Activated naive CD4-positive, alpha-beta T cell treated with anti-CD3 and anti-CD28 coated beads for 36 hours (primary cell): ENCODE data around the gene FANCB. TPM values are rescaled to one million over a fixed set of nuclear protein-coding genes. Genes with fewer than 3 reads are reported as not detected.

Experiments used
- CTCF ChIA-PET: fragments of 350-600 bp; sonication (Branson Sonifier 250); formaldehyde crosslinking; loops from one replicate; lab custom pipeline; 2021; ENCODE audit warnings: antibody characterized with exemption; lab: Charles Lee
- DNase-seq: peaks from one replicate; pipeline ENCODE4 v3.0.0-alpha.2; 2020
- H3K27ac Mint-ChIP-seq: one replicate; pipeline ENCODE4 v1.8.0; 2021; ENCODE audit warnings: mild to moderate bottlenecking, mixed read lengths
- H3K27me3 Mint-ChIP-seq: one replicate; pipeline ENCODE4 v1.8.0; 2021; ENCODE audit warnings: low read depth, mixed read lengths
- H3K36me3 Mint-ChIP-seq: one replicate; pipeline ENCODE4 v1.8.0; 2021; ENCODE audit warnings: low read depth, mixed read lengths
- H3K4me1 Mint-ChIP-seq: one replicate; pipeline ENCODE4 v1.8.0; 2021; ENCODE audit warnings: low read depth, mixed read lengths
- H3K4me3 Mint-ChIP-seq: one replicate; pipeline ENCODE4 v1.8.0; 2021; ENCODE audit warnings: mild to moderate bottlenecking, moderate library complexity, mixed read lengths
- H3K9me3 Mint-ChIP-seq: one replicate; pipeline ENCODE4 v1.8.0; 2021; ENCODE audit warnings: mixed read lengths
- intact Hi-C: fragments of 100-400 bp; cut with micrococcal nuclease; formaldehyde crosslinking; loops from one replicate; pipeline ENCODE4 v1.15.1; 2023
- total RNA-seq, 2 experiments: library from RNA; stranded (reverse); gene quantifications; one replicate each; pipeline ENCODE4 v1.2.3, GENCODE V29; 2021

Gene FANCB
- 10 to 100 TPM; 16.5 to 17.9 TPM for total RNA-seq

- intact Hi-C loops = loop anchor here (1.0 to 10.0 kb wide), 12 partner anchors 10 to 1888 kb away; partner anchors contain the start of genes CTPS2, OFD1, PIGA and RAB9A
- CTCF ChIA-PET = no interaction called here
- peaks cover 26% of the 10 kb centered on the region for H3K4me1 Mint-ChIP-seq
Observed at GRCh38 chrX:14872851-14873675, at the start of gene FANCB, which contains the start of gene MOSPD2. FANCB (minus strand) TSS chrX:14873069; CDS start chrX:14865510, 7,559 bp downstream. MOSPD2 (plus strand) TSS chrX:14873421; CDS start chrX:14873529, 108 bp downstream.

GRCh38 chrX:14922437-14922836, 49.6 kb upstream of the FANCB start:
- CTCF ChIA-PET = no interaction called here

More at GRCh38 chrX:14872851-14873675, at the start of gene FANCB, which contains the start of gene MOSPD2:
- H3K4me3 Mint-ChIP-seq = peak within 1 kb of the TSS; percentile 77
- H3K27me3 Mint-ChIP-seq = no peaks in the 10 kb centered on the region
- no peaks in the 10 kb centered on the region for H3K9me3 Mint-ChIP-seq
- peak within 1 kb of the TSS; percentile 75 for H3K27ac Mint-ChIP-seq
- peak; percentile 95 for DNase-seq
- H3K36me3 Mint-ChIP-seq = peaks cover 18% of the 10 kb centered on the region

GRCh38 chrX:14920196-14920595, 47.3 kb upstream of the FANCB start:
- CTCF ChIA-PET = no interaction called here
- Mint-ChIP-seq H3K36me3 (peaks cover 20% of the 10 kb centered on the region), H3K27ac (no peak overlapping the region), H3K4me3 (no peak overlapping the region), H3K9me3 (no peaks in the 10 kb centered on the region), H3K27me3 (no peaks in the 10 kb centered on the region), H3K4me1 (peaks cover 4% of the 10 kb centered on the region)
- intact Hi-C loops = no loop called here
- DNase-seq = no peak

More at GRCh38 chrX:14922437-14922836, 49.6 kb upstream of the FANCB start:
- Mint-ChIP-seq H3K27me3 (no peaks in the 10 kb centered on the region), H3K4me1 (peaks cover 4% of the 10 kb centered on the region), H3K9me3 (no peaks in the 10 kb centered on the region), H3K36me3 (peaks cover 10% of the 10 kb centered on the region), H3K27ac (no peak overlapping the region), H3K4me3 (no peak overlapping the region)
- intact Hi-C loops = no loop called here
- DNase-seq = peak; percentile 7

GRCh38 chrX:14919407-14919806, 46.5 kb upstream of the FANCB start:
- intact Hi-C loops = no loop called here
- no peak for DNase-seq
- no peaks in the 10 kb centered on the region for H3K27me3 Mint-ChIP-seq
- H3K36me3 Mint-ChIP-seq = peaks cover 20% of the 10 kb centered on the region
- H3K4me1 Mint-ChIP-seq = peaks cover 4% of the 10 kb centered on the region
- CTCF ChIA-PET = no interaction called here
- no peak overlapping the region for H3K27ac Mint-ChIP-seq
- H3K9me3 Mint-ChIP-seq = no peaks in the 10 kb centered on the region
- H3K4me3 Mint-ChIP-seq = no peak overlapping the region

- CTCF ChIA-PET = no interaction called here
- no peaks in the 10 kb centered on the region for H3K4me1 Mint-ChIP-seq
- no peak overlapping the region for H3K27ac Mint-ChIP-seq
- H3K36me3 Mint-ChIP-seq = peaks cover 19% of the 10 kb centered on the region
- no peaks in the 10 kb centered on the region for H3K27me3 Mint-ChIP-seq
- no peaks in the 10 kb centered on the region for H3K9me3 Mint-ChIP-seq
- no peak overlapping the region for H3K4me3 Mint-ChIP-seq
- intact Hi-C loops = no loop called here
- no peak for DNase-seq
Observed at GRCh38 chrX:14916017-14916674, 43.3 kb upstream of the FANCB start.

- CTCF ChIA-PET = no interaction called here
Observed at GRCh38 chrX:14915596-14915995, 42.7 kb upstream of the FANCB start.

GRCh38 chrX:14913241-14913640, 40.4 kb upstream of the FANCB start:
- Mint-ChIP-seq H3K27ac (no peak overlapping the region), H3K4me1 (no peaks in the 10 kb centered on the region), H3K27me3 (no peaks in the 10 kb centered on the region), H3K9me3 (no peaks in the 10 kb centered on the region), H3K4me3 (no peak overlapping the region), H3K36me3 (peaks cover 21% of the 10 kb centered on the region)
- intact Hi-C loops = no loop called here
- CTCF ChIA-PET = no interaction called here
- no peak for DNase-seq

More at GRCh38 chrX:14915596-14915995, 42.7 kb upstream of the FANCB start:
- no peak for DNase-seq
- Mint-ChIP-seq H3K4me1 (no peaks in the 10 kb centered on the region), H3K36me3 (peaks cover 19% of the 10 kb centered on the region), H3K9me3 (no peaks in the 10 kb centered on the region), H3K27ac (no peak overlapping the region), H3K4me3 (no peak overlapping the region), H3K27me3 (no peaks in the 10 kb centered on the region)
- intact Hi-C loops = no loop called here

- DNase-seq = no peak
- H3K9me3 Mint-ChIP-seq = peaks cover 6% of the 10 kb centered on the region
- intact Hi-C loops = no loop called here
- H3K4me1 Mint-ChIP-seq = peaks cover 3% of the 10 kb centered on the region
- H3K4me3 Mint-ChIP-seq = no peak overlapping the region
- H3K27me3 Mint-ChIP-seq = no peaks in the 10 kb centered on the region
- H3K27ac Mint-ChIP-seq = no peak overlapping the region
- CTCF ChIA-PET = no interaction called here
- H3K36me3 Mint-ChIP-seq = peaks cover 32% of the 10 kb centered on the region
Observed at GRCh38 chrX:14903891-14904290, 31.0 kb upstream of the FANCB start.

- Mint-ChIP-seq H3K9me3 (peaks cover 6% of the 10 kb centered on the region), H3K27me3 (no peaks in the 10 kb centered on the region), H3K27ac (no peak overlapping the region), H3K4me1 (peaks cover 3% of the 10 kb centered on the region), H3K36me3 (peaks cover 31% of the 10 kb centered on the region), H3K4me3 (no peak overlapping the region)
- intact Hi-C loops = no loop called here
- DNase-seq = no peak
- CTCF ChIA-PET = no interaction called here
Observed at GRCh38 chrX:14902537-14902936, 29.7 kb upstream of the FANCB start.

GRCh38 chrX:14899607-14900006, 26.7 kb upstream of the FANCB start:
- DNase-seq = no peak
- Mint-ChIP-seq H3K36me3 (peaks cover 36% of the 10 kb centered on the region), H3K4me3 (no peak overlapping the region), H3K27me3 (no peaks in the 10 kb centered on the region), H3K4me1 (peaks cover 8% of the 10 kb centered on the region), H3K27ac (peak overlapping the region; percentile 77), H3K9me3 (peaks cover 2% of the 10 kb centered on the region)
- intact Hi-C loops = loop anchor here (1.0 to 2.0 kb wide), 2 partner anchors 15 to 27 kb away; partner anchors contain the start of genes FANCB and MOSPD2
- CTCF ChIA-PET = no interaction called here

- peaks cover 22% of the 10 kb centered on the region for H3K36me3 Mint-ChIP-seq
- peaks cover 8% of the 10 kb centered on the region for H3K4me1 Mint-ChIP-seq
- H3K9me3 Mint-ChIP-seq = no peaks in the 10 kb centered on the region
- H3K27ac Mint-ChIP-seq = no peak overlapping the region
- DNase-seq = no peak
- CTCF ChIA-PET = no interaction called here
- no peak overlapping the region for H3K4me3 Mint-ChIP-seq
- H3K27me3 Mint-ChIP-seq = no peaks in the 10 kb centered on the region
- intact Hi-C loops = no loop called here
Observed at GRCh38 chrX:14897042-14897441, 24.2 kb upstream of the FANCB start.

- CTCF ChIA-PET = no interaction called here
- H3K27me3 Mint-ChIP-seq = no peaks in the 10 kb centered on the region
- peaks cover 8% of the 10 kb centered on the region for H3K4me1 Mint-ChIP-seq
Observed at GRCh38 chrX:14896273-14896672, 23.4 kb upstream of the FANCB start.

More at GRCh38 chrX:14896273-14896672, 23.4 kb upstream of the FANCB start:
- no peak for DNase-seq
- Mint-ChIP-seq H3K36me3 (peaks cover 23% of the 10 kb centered on the region), H3K4me3 (no peak overlapping the region), H3K9me3 (no peaks in the 10 kb centered on the region), H3K27ac (no peak overlapping the region)
- intact Hi-C loops = no loop called here
